Thyroid gland (tissue), 4 donors: ENCODE results near the gene BUD31.

Experiments
- CTCF ChIP-seq, 6 experiments: fragments of 200-600 bp in 3 of 6; fragments of 450-650 bp in 3 of 6; sonication (generic) in 3 of 6; IDR thresholded peaks; one replicate each; pipeline ENCODE4 v1.5.1; 2016 to 2019; ENCODE audit warnings: antibody characterized with exemption in 6 of 6, mild to moderate bottlenecking in 2 of 6, inconsistent platforms in 1 of 6, moderate library complexity in 1 of 6
- POLR2A ChIP-seq, 2 donors: fragments of 450-650 bp; IDR thresholded peaks; one replicate each; pipeline ENCODE4 v1.6.1; 2017; ENCODE audit warnings: antibody characterized with exemption in 2 of 2, mild to moderate bottlenecking in 2 of 2, moderate library complexity in 1 of 2

GRCh38 chr7:99406557-99406956, 2.2 kb upstream of the BUD31 start:
- TF ChIP-seq CTCF (IDR thresholded peaks at IDR 0.05) (no peak), POLR2A (IDR thresholded peaks at IDR 0.05) (no peak)
